GM21515 (cell line): ENCODE measurements around the gene NLRP3.
A peak's percentile ranks its signal among the peaks of the same experiment; 100 is the strongest.
"Not testable (repeated sequence)": the region's sequence is repeated elsewhere in the genome, so short reads cannot be mapped to it uniquely, and the experiment has no call there.

Experiments used
- ATAC-seq: cut with Tn5 transposase; IDR thresholded peaks from one replicate; pipeline ENCODE4 v1.9.1; 2021; ENCODE audit not compliant: unreplicated experiment

NLRP3 gene

GRCh38 chr1:247390116-247390791 lies 25.7 kb upstream of the NLRP3 start:
- peak; percentile 99 for ATAC-seq

DNA sequence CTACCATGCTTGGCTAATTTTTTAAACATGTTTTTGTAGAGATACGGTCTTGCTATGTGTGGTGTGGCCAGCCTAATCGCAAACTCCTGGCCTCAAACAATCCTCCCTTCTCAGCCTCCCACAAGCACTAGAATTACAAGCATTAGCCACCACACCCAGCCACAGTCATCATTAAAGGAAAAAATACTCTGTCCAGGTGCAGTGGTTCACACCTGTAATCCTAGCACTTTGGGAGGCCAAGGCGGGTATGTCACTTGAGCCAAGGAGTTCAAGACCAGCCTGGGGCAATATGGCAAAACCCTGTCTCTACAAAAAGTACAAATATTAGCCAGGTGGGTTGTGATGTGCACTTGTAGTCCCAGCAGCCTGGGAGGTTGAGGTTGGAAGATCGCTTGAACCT lies 25.0 kb upstream of the NLRP3 start:
- no peak for ATAC-seq

DNA sequence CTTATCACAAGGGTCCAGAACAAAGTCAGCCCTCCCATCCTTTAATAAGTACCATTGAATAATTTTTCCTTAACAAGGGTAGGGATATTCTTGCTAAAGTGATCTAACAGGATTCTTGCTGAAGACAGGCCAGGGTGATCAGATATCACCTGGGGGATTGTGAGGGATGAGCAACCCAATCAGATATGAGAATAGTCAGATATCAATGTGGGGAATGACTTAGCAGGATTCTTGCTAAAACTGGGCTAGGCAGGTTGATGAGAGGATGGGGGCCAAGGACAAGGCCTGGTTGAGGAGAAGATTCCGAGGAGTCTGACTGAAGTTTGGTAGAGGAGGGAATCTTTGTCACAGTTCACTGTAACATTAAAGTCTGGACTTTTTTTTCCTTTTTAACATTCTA lies 23.9 kb upstream of the NLRP3 start:
- no peak for ATAC-seq

DNA sequence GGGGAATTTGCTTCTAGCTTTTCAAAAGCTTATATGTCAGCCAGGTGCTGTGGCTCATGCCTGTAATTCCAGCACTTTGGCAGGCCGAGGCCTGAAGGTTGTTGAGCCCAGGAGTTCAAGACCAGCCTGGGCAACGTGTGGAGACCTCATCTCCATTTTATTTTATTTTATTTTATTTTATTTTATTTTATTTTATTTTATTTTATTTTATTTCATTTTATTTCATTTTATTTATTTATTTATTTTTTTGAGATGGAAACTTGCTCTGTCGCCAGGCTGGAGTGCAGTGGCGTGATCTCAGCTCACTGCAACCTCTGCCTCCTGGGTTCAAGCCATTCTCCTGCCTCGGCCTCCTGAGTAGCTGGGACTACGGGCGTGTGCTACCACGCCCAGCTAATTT lies 20.9 kb upstream of the NLRP3 start:
- not testable (repeated sequence) for ATAC-seq

DNA sequence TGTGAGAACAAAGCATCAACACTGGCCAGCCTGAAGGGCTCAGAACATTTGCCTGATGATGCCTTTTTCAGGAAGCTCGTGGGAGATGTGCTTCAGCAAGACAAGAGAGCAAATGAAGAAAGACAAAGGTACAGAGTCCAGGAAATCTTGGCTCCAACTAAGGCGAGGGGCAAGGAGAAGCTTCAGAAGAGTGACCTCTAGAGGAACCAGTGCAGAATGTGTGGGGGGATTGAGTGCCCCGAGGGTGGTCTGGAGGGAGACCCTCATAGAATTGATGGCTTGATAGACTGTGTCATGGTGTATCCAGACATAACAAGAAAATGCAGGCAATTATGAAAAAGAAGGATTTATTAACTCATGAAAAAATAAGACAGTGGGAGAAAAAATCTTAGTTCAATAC lies 15.3 kb upstream of the NLRP3 start:
- ATAC-seq: no peak

GRCh38 chr1:247401310-247402119 lies 14.5 kb upstream of the NLRP3 start:
- ATAC-seq: no peak

GRCh38 chr1:247402120-247402675 lies 13.8 kb upstream of the NLRP3 start:
- ATAC-seq: no peak

- no peak for ATAC-seq
These were observed 9.8 kb upstream of the NLRP3 start for GRCh38 chr1:247406014-247406656.

DNA sequence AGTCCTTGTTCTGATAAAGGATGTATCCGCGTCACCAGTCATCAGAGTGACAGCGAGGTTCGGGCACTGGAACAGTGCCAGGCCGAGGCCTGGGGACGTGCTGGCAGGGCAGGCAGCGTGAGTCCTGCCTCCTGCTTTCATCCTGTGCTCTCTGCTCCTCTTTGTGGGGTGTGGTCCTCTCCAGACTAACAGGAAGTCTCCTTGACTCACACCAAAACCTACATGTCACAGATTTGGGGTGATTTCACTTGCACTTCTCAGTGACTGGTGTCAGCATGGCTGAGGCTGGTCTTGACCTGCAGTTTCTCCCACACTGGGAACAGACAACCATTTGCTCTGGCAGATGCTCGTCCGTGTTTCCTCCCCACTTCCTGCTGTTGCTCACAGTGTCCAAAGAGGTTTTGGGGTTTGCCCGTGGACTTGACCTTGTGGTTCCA lies 8.8 kb upstream of the NLRP3 start:
- peak; percentile 80 for ATAC-seq

DNA sequence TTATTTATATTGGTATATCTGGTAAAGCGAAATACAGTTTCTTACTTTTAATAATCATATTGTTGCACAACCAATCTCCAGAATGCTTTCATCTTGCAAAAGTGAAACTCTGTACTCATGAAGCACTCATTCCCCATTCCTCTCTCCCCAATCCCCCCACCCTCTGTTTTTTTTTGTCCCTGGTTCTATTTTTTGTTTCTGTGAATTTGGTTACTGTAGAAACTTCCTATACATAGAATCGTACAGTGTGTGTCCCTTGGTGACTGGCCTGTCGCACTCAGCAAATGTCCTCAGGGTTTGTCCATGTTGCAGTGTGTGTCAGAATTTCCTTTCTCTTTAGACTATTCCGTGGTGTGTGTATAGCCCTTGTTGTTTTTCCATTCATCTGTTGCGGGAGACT lies 7.9 kb upstream of the NLRP3 start:
- no peak for ATAC-seq

DNA sequence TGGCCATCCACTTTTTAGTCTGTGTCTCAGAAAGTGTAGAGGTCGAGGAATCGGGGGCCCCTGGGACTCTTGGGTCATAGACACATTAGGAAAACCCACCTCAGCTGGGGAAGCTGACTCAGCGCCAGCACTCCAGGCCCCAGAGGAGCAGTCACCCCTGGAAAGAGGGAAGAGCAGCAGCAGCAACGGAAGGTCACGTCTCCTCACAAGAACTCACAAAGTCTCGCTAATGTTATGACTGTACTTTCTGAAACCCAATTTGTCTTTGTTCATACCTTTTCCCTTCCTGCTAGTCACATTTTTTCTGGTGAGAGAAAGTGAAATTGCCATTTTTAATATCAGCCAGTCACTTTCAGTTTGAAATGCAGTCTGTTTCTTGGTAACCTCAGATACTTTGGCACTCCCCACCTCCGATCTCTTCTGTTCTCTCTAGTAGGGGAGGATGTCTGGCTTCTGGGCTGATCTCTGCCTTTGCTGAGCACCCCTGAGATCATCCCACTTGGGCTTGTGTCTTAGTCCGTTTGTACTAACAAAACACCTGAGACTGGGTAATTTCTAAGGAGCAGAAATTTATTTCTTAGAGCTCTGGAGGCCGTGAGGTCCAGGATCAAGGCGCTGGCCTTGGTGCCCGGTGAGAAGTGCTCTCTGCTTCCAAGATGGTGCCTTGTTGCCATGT lies 6.0 kb upstream of the NLRP3 start:
- ATAC-seq: peak; percentile 83

DNA sequence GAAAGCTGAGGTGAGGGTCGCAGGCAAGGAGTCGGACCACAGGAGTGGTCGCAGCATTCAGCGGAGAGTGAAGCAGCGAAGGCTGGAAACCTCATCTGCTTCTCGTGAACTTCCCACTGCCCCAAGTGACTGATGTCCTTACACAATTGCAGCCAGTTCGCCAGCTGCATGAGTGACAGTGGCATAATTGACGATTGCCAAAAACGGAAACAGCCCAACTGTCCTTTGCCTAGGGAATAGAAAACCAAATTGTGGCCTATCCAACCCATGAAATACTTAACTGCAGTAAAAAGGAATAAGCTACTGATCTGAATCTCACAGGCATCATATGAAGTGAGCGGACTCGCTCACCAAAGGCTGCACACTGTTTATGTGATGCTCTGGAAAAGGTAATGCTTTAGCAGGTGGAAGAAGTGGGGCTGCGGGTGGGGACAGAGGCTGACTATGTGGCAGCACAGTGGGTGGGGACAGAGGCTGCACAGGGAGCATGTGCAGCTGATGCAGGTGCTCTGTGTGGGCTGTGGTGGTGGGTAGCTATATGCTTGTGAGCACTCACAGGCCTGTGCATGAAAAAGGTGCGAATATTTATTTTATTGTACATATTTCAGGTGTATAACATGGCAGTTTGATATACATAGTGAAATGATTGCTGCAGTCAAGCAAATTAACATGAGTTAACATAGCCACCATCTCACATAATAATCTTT lies 4.2 kb upstream of the NLRP3 start:
- ATAC-seq: no peak

- no peak for ATAC-seq
These were observed 1.9 kb downstream of the NLRP3 start for GRCh38 chr1:247417831-247418230.

- no peak for ATAC-seq
These were observed 3.4 kb downstream of the NLRP3 start for GRCh38 chr1:247419336-247419735.

DNA sequence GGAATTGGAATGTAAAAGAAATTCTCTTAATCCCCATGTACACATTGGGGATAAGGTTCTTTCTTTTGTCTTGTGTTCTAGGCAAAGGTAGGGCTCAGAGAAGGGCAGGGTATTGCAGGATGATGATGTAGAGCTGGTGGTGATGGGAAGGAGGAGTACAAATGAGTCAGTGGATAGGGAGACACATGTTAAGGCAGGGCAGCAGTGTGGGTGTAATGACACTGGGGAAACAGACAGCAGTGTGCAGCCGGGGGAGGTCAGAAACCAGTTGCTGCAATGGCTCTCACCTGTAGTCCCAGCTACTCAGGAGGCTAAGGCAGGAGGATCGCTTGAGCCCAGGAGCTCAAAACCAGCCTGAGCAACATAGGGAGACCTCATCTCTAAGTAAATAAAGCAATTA lies 5.1 kb downstream of the NLRP3 start:
- ATAC-seq: no peak

DNA sequence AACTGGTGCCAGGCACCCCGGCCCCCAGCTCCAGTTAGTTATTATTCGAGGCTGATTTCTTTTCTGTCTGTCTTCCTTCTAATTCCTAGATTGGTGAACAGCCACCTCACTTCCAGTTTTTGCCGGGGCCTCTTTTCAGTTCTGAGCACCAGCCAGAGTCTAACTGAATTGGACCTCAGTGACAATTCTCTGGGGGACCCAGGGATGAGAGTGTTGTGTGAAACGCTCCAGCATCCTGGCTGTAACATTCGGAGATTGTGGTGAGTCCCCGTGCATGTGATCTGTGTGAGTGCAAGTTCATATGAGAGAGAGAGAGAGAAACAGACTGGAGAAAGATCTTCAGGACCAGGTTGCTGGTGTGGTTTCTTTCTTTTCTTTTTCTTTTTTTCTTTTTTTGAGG lies 13.5 kb downstream of the NLRP3 start:
- no peak for ATAC-seq

- no peak for ATAC-seq
These were observed 14.5 kb downstream of the NLRP3 start for GRCh38 chr1:247430434-247430833.

GRCh38 chr1:247431643-247432042 lies 15.7 kb downstream of the NLRP3 start:
- no peak for ATAC-seq

- no peak for ATAC-seq
These were observed 18.0 kb downstream of the NLRP3 start for GRCh38 chr1:247434005-247434404.

DNA sequence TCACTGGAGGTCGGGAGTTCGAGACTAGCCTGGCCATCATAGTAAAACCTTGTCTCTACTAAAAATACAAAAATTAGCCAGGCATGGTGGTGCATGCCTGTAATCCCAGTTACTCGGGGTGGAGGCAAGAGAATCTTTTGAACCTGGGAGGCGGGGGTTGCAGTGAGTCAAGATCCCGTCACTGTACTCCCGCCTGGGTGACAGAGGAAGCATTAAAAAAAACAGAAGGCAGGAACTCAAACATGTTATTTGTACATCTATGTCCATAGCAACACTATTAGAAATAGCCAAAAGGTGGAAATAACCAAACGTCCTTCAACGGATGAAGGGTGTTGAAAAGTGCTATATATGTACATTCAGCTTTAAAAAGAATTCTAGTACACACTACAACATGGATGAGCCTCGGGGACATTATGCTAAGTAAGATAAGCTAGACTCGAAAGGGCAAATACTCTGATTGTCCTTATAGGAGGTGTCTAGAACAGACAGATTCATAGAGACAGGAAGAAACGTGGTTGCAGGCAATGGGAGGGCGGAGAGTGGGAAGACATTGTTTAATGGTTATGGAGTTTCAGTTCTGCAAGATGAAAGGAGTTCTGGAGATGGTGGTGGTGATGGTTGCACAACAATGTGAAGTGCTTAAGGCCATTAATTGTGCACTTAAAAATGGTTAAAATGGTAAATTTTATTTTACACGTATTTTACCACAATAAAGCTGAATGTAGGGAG lies 19.2 kb downstream of the NLRP3 start:
- no peak for ATAC-seq
